GDM1 (cell line): ENCODE measurements around the gene MAP4K4.
"Not testable (repeated sequence)": the region's sequence is repeated elsewhere in the genome, so short reads cannot be mapped to it uniquely, and the experiment has no call there.

Experiments
- DNase-seq: peaks from one replicate; lab custom pipeline; 2025; lab: John Stamatoyannopoulos, UW

MAP4K4 gene

DNA sequence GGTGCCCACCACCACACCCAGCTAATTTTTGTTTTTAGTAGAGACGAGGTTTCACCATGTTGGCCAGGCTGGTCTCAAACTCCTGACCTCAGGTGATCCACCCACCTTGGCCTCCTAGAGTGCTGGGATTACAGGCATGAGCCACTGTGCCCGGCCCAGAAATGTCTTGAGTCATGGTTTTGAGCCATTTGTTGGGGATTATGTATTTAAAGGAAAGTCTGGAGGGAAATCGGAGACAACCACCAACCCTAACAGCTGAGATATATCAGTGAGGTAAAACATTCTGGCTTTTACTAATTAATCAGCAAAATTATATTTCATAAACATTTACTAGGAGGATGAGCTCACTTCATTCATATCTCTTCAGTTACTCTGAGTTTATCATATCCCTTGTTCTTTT is 72.2 kb downstream of the MAP4K4 start:
- not testable (repeated sequence) for DNase-seq

GRCh38 chr2:101770726-101771125 is 73.2 kb downstream of the MAP4K4 start:
- DNase-seq: peak; percentile 27

DNA sequence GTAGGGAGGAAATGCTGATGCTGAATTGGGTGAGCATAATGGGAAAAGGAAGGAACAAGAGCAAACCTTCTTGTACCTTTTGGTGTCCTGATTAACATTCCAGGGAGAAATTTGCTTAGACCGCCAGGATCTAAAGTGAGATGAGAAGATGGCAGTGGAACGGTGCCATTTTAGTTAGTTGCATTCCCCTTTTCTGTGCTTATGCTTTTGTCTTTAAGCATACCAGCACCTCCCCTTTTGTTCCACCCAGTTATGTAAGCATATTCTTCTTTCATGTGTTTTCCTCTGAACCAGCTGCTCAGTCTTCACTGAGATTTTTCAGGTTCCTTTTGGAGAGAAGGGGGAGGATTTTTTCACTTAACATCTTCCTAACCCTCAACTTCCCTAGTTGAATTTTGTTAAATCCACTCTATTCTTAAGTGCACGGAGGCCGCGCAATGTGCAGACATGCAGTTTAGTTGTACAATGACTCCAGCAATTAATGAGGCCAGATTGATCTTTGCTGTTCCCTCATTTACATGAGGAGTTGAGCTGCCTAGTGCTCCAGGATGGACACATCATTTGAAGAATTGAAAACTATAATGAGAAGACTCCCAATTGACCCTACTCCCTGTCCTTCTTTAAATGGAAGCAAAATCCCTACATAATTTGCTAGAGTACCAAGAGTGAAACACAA is 73.9 kb downstream of the MAP4K4 start:
- no peak for DNase-seq

DNA sequence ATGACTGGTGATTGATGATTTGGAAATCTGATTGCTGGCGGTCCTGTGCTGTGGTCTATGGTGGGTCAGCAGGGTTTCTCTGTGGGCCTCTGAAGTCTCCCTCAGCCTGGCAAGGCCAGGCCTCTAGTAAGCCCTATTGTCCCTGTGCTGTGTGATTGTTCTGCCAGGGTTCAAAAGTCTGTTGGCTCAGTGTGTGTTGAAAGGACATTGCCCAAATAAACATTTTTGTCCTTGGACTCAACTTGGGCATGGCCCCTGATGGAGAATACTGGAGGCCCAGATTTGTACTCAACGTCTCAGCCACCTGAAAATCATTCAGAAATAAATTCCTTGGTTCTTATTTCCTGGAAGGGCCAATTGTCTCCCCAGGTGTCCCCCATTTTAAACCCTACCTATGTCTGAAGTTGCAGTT is 74.4 kb downstream of the MAP4K4 start:
- no peak for DNase-seq

DNA sequence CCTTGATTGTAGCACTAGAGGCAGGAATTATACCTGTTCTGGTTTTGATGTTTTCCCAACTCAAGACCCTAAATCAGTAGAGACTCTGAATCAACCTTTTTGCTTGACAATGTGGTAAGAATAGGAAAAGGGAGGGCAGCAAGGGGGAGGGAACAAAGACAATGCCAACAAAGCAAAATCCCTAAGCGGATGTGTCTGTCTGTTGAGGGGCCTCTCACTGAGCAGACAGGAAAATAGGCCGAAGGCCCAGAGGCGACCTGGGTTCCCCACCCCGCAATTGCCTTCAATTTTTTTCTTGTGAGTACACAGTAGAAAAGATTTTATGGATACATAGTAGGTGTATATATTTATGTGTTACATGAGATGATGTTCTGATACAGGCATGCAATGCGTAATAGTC is 75.6 kb downstream of the MAP4K4 start:
- no peak for DNase-seq

GRCh38 chr2:101773961-101774360 is 76.5 kb downstream of the MAP4K4 start:
- not testable (repeated sequence) for DNase-seq

DNA sequence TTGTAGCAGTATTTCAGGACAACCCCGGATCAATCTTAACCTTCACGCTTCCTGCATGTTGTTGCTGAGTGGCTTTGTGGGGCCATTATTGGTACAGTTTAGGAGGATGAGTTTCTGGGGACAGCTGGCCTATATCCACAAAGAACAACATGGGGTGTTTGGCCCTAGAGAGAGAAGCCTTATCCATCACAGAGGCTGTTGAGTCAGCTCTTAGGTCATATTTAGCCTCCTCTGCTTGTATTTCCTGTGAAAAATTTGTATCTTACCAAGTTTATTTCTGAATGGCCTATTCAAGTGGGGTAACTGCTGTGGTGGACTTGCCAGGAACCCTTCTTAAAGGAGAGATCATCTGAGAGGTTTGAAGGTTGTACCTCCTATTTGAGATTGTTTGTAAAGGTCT is 77.6 kb downstream of the MAP4K4 start:
- no peak for DNase-seq

GRCh38 chr2:101775636-101776035 is 78.1 kb downstream of the MAP4K4 start:
- DNase-seq: no peak

- no peak for DNase-seq
Measured at GRCh38 chr2:101776172-101777043, 78.9 kb downstream of the MAP4K4 start.

GRCh38 chr2:101777337-101777736 is 79.8 kb downstream of the MAP4K4 start:
- no peak for DNase-seq

DNA sequence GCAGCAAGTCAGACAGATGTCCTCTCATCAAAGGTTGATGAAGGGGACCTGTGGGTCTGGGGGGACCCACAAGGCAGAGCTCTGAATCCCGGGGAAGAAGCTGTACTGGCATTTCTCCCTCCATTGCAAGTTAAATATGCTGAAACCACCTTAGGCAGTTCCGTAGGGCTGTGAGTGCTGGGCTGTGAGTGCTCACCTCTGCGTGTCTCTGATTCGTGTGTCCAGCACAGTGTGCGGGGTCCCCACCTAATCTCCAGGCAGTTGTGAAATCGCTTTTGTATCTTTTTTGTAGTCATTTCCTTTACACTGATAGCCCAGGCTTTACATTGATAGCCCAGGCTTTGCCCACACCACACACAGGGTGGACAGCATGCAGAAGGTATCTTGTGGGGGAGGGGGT is 80.6 kb downstream of the MAP4K4 start:
- DNase-seq: no peak

GRCh38 chr2:101779190-101779589 is 81.7 kb downstream of the MAP4K4 start:
- DNase-seq: no peak

GRCh38 chr2:101779656-101780055 is 82.1 kb downstream of the MAP4K4 start:
- no peak for DNase-seq

DNA sequence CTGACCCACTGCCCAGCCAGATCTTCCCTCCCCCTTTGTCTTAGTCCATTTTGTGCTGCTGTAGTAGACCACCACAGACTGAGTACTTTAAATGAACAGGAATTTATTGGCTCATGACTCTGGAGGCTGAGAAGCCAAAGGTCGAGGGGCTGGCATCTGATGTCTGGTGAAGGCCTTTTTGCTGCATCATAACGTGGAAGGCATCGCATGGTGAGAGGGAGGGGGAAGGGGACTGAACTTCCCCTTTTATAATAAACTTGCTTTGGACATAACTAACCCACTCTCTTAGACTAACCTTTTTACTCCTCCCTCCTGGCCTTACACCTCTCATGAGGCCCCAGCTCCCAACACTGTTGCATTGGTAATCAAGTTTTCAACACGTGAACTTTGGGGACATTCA is 83.8 kb downstream of the MAP4K4 start:
- peak; percentile 68 for DNase-seq

GRCh38 chr2:101781791-101782426 is 84.4 kb downstream of the MAP4K4 start:
- no peak for DNase-seq

- no peak for DNase-seq
Measured at GRCh38 chr2:101782427-101782792, 84.9 kb downstream of the MAP4K4 start.

DNA sequence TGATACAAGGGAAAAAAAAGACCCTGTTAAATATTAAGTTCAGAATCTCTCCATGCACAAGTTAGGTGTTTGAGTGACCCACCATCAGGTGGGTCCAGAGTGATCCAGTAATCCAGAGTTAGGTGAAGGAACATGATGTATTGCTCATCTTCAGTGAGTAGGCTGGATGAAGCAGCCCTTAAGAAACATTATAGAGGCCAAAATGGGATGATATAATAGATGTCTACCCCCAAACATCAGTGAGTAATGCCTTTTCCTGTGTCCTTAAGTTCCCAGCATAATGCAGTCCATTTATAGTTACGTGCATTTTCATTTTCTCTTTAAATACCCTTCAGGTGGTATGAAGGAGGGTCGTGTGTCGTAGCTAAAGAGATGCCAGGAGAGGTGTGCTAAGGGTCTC is 89.6 kb downstream of the MAP4K4 start:
- no peak for DNase-seq

- DNase-seq: no peak
Measured at GRCh38 chr2:101788565-101788964, 91.1 kb downstream of the MAP4K4 start.

DNA sequence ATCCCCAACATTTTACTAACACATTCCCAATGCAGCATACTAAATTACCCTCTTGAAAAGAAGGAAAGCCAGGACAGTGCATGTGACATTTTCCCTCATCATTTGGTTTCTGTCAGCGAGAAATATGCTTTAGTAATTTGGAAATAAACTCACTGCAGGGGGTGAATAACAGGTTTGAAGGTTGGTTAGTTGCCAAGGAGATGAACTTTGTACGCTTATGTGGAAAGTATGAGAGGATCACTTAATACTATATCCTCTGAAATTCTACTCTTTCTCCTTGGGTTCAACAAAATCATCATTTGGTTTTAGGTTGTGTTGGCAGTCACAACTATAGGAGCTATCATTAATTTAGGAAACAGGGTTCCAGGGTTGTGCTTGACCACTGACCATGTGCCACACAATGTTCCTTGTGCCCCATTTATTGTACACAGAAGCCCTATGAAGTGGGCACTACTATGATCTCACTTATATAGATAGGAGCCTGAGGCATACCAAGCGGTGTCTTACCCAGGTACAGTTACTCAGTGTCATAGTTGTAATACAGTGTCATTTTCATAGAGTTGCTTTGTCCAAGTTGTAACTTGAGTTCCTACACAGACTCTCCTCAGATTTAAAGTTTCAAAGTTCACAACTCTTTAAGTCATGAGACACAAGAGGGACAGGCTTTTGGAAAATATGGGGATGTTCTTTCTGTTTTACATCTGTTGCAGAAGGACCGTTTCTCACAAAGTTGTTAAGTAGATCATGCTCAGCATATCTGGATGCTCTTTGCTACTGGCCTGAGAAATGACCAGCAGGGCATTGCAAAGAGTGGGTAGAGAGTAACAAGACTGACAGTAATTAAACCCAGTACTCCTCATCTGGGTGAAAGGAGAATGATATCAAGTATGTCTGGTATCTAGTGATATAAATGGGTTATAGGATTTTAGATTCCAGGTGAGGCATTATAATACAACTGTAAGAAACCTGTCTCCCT is 91.8 kb downstream of the MAP4K4 start:
- no peak for DNase-seq

GRCh38 chr2:101790416-101790815 is 92.9 kb downstream of the MAP4K4 start:
- no peak for DNase-seq

GRCh38 chr2:101790857-101791256 is 93.3 kb downstream of the MAP4K4 start:
- no peak for DNase-seq

DNA sequence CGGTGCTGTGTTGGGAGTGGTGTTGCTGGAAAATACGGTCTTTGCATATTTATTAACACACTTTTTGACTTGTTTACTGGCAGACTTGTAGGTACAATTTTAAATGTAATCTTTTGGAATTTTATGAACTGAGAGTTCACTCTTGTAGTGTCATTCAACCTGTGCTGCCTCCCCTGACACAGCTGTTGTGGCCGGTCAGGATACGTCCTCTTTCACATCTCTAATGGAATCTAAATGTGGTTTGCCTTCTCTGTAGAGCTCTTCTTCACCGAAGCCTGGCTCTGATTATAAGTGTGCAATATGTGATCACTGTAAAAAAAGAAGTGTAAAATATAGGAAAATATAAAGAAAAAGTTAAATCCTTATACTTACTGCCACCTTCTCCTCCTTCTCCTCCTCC is 94.7 kb downstream of the MAP4K4 start:
- DNase-seq: no peak
